GM12878 (cell line): ENCODE measurements around the gene CD177. TPM values are rescaled to one million over a fixed set of nuclear protein-coding genes. Genes with fewer than 3 reads are reported as not detected.

ENCODE experiments used
- ATAC-seq: fragments of 200-7000 bp; cut with Tn5 transposase; 3 replicates; pipeline ENCODE4 v1.9.1; 2020; ENCODE audit warnings: mild to moderate bottlenecking, moderate library complexity
- BruUV-seq: library from RNA; stranded (reverse); fragments of 400-500 nt; replicated peaks from 2 replicates; lab custom pipeline; 2021; lab: Mats Ljungman, UMichigan
- CTCF ChIA-PET: fragments of 300-600 bp; sonication (Branson Sonifier 250); formaldehyde crosslinking; extraction: SDS; loops from one replicate; lab custom pipeline; 2021; ENCODE audit warnings: inconsistent platforms; lab: Yijun Ruan, JAX
- POLR2A ChIA-PET: fragments of 350-600 bp; formaldehyde crosslinking; extraction: SDS; loops from one replicate; lab custom pipeline; 2021; ENCODE audit warnings: inconsistent platforms; lab: Charles Lee
- RAD21 ChIA-PET: fragments of 300-600 bp; sonication (Branson Sonifier 250); formaldehyde crosslinking; loops from one replicate; lab custom pipeline; 2023; ENCODE audit warnings: antibody characterized with exemption; ENCODE audit not compliant: unreplicated experiment; lab: Charles Lee
- SMC1A ChIA-PET: fragments of 300-600 bp; sonication (Branson Sonifier 250); formaldehyde crosslinking; loops from one replicate; lab custom pipeline; 2023; ENCODE audit not compliant: unreplicated experiment, uncharacterized antibody; lab: Charles Lee
- DNase-seq: peaks from one replicate; pipeline ENCODE4 v3.0.0-alpha.2; 2011; ENCODE audit warnings: low read depth, low spot score
- FAIRE-seq: peaks from 3 replicates; lab custom pipeline; 2011; peaks lifted over from hg19 to GRCh38; lab: Jason Lieb, UNC
- H2AFZ ChIP-seq: 2 replicates; pipeline ENCODE4 v1.6.0; 2011; ENCODE audit warnings: low read depth, low read length, control low read depth; ENCODE audit not compliant: control insufficient read depth
- H3K27ac ChIP-seq: 2 replicates; pipeline ENCODE4 v1.5.1; 2011; ENCODE audit warnings: control low read depth; ENCODE audit not compliant: control insufficient read depth, insufficient read depth
- H3K27me3 ChIP-seq, 2 experiments: replicated peaks in 1 of 2; 2 replicates each; pipeline versions ENCODE4 v1.6.0 to v1.6.1; 2011; ENCODE audit warnings: low read length in 1 of 2; ENCODE audit not compliant: control insufficient read depth in 2 of 2, insufficient read depth in 2 of 2
- H3K36me3 ChIP-seq, 2 experiments: 2 replicates each; pipeline ENCODE4 v1.5.1; 2011; ENCODE audit warnings: low read length in 1 of 2; ENCODE audit not compliant: control insufficient read depth in 2 of 2, insufficient read depth in 2 of 2
- H3K4me1 ChIP-seq: 2 replicates; pipeline ENCODE4 v1.6.1; 2011; ENCODE audit warnings: mild to moderate bottlenecking, low read length, moderate library complexity, mixed read lengths; ENCODE audit not compliant: control insufficient read depth, insufficient read depth
- H3K4me2 ChIP-seq: 2 replicates; pipeline ENCODE4 v1.6.0; 2011; ENCODE audit warnings: control low read depth; ENCODE audit not compliant: control insufficient read depth, insufficient read depth
- H3K4me3 ChIP-seq: fragments of 200-600 bp; sonication (generic); 2 replicates; pipeline ENCODE4 v1.5.1; 2016
- H3K79me2 ChIP-seq: 2 replicates; pipeline ENCODE4 v1.6.0; 2011; ENCODE audit warnings: low read length; ENCODE audit not compliant: control insufficient read depth, insufficient read depth
- H3K9ac ChIP-seq: 2 replicates; pipeline ENCODE4 v1.8.0; 2011; ENCODE audit warnings: low read length, control low read depth, mixed read lengths; ENCODE audit not compliant: control insufficient read depth, insufficient read depth
- H3K9me3 ChIP-seq: replicated peaks from 3 replicates; pipeline ENCODE4 v1.5.1; 2011; ENCODE audit warnings: mild to moderate bottlenecking, low read length; ENCODE audit not compliant: control insufficient read depth, insufficient read depth
- H4K20me1 ChIP-seq: 2 replicates; pipeline ENCODE4 v1.6.0; 2011; ENCODE audit not compliant: control insufficient read depth, insufficient read depth
- EGR1 ChIP-seq, 2 experiments: IDR thresholded peaks; 1 replicate in 1 of 2; 2 replicates in 1 of 2; pipeline ENCODE4 v1.6.1; 2011 to 2012; ENCODE audit warnings: low read depth in 2 of 2, low read length in 2 of 2, borderline replicate concordance in 1 of 2, mild to moderate bottlenecking in 1 of 2, moderate library complexity in 1 of 2
- FOXM1 ChIP-seq: IDR thresholded peaks from 2 replicates; pipeline ENCODE4 v1.6.1; 2012; ENCODE audit warnings: low read depth, mild to moderate bottlenecking, inconsistent platforms, low read length, moderate library complexity
- MEF2B ChIP-seq: fragments of 450-650 bp; IDR thresholded peaks from 2 replicates; pipeline ENCODE4 v1.6.1; 2018; ENCODE audit warnings: mild to moderate bottlenecking, moderate library complexity; ENCODE audit not compliant: partially characterized antibody, poor library complexity, severe bottlenecking
- PKNOX1 ChIP-seq: fragments of 450-650 bp; IDR thresholded peaks from 2 replicates; pipeline ENCODE4 v1.6.1; 2016; ENCODE audit warnings: mild to moderate bottlenecking
- RB1 ChIP-seq: fragments of 450-650 bp; formaldehyde crosslinking; IDR thresholded peaks from 2 replicates; pipeline ENCODE4 v1.6.1; 2017; ENCODE audit warnings: mild to moderate bottlenecking, borderline replicate concordance
- WGBS: methylation state at CpG from one replicate; pipeline ENCODE4 v1.1.6; 2016; ENCODE audit warnings: low lambda C conversion rate; ENCODE audit not compliant: insufficient replicate concordance, insufficient coverage; ENCODE audit errors: missing lambda C conversion rate; 5-methylcytosine and 5-hydroxymethylcytosine counted together
- in situ Hi-C: fragments of 300-500 bp; cut with MboI; formaldehyde crosslinking; loops from 9 replicates; pipeline ENCODE4 v1.14.3; 2018; ENCODE audit warnings: mixed read lengths
- intact Hi-C: fragments of 100-400 bp; cut with micrococcal nuclease; formaldehyde crosslinking; loops from one replicate; pipeline ENCODE4 v1.14.2; 2022; ENCODE audit not compliant: unreplicated experiment
- polyA plus RNA-seq, 11 experiments: library from polyadenylated mRNA; depleted of rRNA in 4 of 11; unstranded in 6 of 11; stranded (reverse) in 5 of 11; fragments of >200 nt; fragmentation: Nextera tagmentation in 4 of 11; fragmentation: Illumina TruSeq in 1 of 11; extraction: Ambion mirVana in 4 of 11; extraction: Trizol in 1 of 11; gene quantifications; 1 replicate in 1 of 11; 2 replicates in 10 of 11; pipeline versions ENCODE4 v1.2.1 to v1.2.3, GENCODE V29; 2011 to 2016; ENCODE audit warnings: inconsistent platforms in 2 of 11, missing spikeins in 2 of 11, low read depth in 1 of 11
- total RNA-seq, 4 experiments: library from RNA; depleted of rRNA in 3 of 4; stranded (reverse); fragments of >200 nt in 3 of 4; fragmentation: Illumina TruSeq in 1 of 4; extraction: Trizol in 1 of 4; gene quantifications; 2 replicates each; pipeline versions ENCODE4 v1.2.1 to v1.2.3, GENCODE V29; 2013 to 2021
- TF ChIP-seq, protein P1 (sequence below): fragments of 450-650 bp; IDR thresholded peaks from 2 replicates; pipeline ENCODE4 v1.6.1; 2018; ENCODE audit warnings: mild to moderate bottlenecking, low read depth, moderate library complexity; ENCODE audit not compliant: partially characterized antibody

CD177 gene
- total and polyA plus RNA-seq, 10 of the 15 experiments (the other 5 are each of a cell fraction or from before 2014, with no cell fraction given), result not detected

- no peak for FAIRE-seq
Observed at GRCh38 chr19:43306097-43306496, 47.4 kb upstream of the CD177 start.

More at GRCh38 chr19:43306097-43306496, 47.4 kb upstream of the CD177 start:
- CTCF ChIA-PET, result no interaction called here
- no peak for ATAC-seq
- TF ChIP-seq MEF2B (no peak), PKNOX1 (no peak), EGR1 (IDR thresholded peaks at IDR 0.05; ENCODE audit: borderline replicate concordance in 1 of 2, low read depth in 2 of 2, low read length in 2 of 2) (no peak), FOXM1 (no peak), RB1 (no peak)
- TF ChIP-seq, protein P1, sequence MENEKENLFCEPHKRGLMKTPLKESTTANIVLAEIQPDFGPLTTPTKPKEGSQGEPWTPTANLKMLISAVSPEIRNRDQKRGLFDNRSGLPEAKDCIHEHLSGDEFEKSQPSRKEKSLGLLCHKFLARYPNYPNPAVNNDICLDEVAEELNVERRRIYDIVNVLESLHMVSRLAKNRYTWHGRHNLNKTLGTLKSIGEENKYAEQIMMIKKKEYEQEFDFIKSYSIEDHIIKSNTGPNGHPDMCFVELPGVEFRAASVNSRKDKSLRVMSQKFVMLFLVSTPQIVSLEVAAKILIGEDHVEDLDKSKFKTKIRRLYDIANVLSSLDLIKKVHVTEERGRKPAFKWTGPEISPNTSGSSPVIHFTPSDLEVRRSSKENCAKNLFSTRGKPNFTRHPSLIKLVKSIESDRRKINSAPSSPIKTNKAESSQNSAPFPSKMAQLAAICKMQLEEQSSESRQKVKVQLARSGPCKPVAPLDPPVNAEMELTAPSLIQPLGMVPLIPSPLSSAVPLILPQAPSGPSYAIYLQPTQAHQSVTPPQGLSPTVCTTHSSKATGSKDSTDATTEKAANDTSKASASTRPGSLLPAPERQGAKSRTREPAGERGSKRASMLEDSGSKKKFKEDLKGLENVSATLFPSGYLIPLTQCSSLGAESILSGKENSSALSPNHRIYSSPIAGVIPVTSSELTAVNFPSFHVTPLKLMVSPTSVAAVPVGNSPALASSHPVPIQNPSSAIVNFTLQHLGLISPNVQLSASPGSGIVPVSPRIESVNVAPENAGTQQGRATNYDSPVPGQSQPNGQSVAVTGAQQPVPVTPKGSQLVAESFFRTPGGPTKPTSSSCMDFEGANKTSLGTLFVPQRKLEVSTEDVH, result no peak
- TF ChIP-seq, all 136 proteins: peak for 0
- no peaks in the 10 kb centered on the region for H3K27me3 ChIP-seq
- ChIA-PET SMC1A (no interaction called here), POLR2A (no interaction called here), RAD21 (no interaction called here)
- H3K9ac ChIP-seq, result no peak overlapping the region
- in situ Hi-C loops, result no loop called here
- H3K79me2 ChIP-seq, result no peaks in the 10 kb centered on the region
- intact Hi-C loops, result no loop called here
- no peak overlapping the region for H3K27ac ChIP-seq
- DNase-seq, result no peak
- no peak overlapping the region for H2AFZ ChIP-seq
- no peaks in the 10 kb centered on the region for H3K36me3 ChIP-seq
- WGBS, result 0% methylated on average over 1 of the region's 1 CpG
- H4K20me1 ChIP-seq, result no peaks in the 10 kb centered on the region
- H3K4me3 ChIP-seq, result no peak overlapping the region
- H3K9me3 ChIP-seq, result no peaks in the 10 kb centered on the region
- H3K4me2 ChIP-seq, result no peak overlapping the region
- no peaks in the 10 kb centered on the region for H3K4me1 ChIP-seq
- BruUV-seq, result no TSS peak
